Tongue (tissue), 3 donors: ENCODE data around the gene RHPN2. TPM values are rescaled to one million over a fixed set of nuclear protein-coding genes. Genes with fewer than 3 reads are reported as not detected.
"Not testable (repeated sequence)": the region's sequence is repeated elsewhere in the genome, so short reads cannot be mapped to it uniquely, and the experiment has no call there.

Source experiments
- DNase-seq: peaks from one replicate; pipeline ENCODE4 v3.0.0-alpha.2; 2015
- small RNA-seq: library from RNA; depleted of rRNA; stranded (forward); fragments of <200 nt; gene quantifications from one replicate; pipeline ENCODE3, GENCODE V24; 2014; ENCODE audit warnings: low replicate concordance
- total RNA-seq: library from RNA; depleted of rRNA; stranded (reverse); fragments of >200 nt; gene quantifications from one replicate; pipeline ENCODE4 v1.2.3, GENCODE V29; 2014

The RHPN2 gene
- total RNA-seq, 1 donor from 2014 or later = 4.1 TPM

DNA sequence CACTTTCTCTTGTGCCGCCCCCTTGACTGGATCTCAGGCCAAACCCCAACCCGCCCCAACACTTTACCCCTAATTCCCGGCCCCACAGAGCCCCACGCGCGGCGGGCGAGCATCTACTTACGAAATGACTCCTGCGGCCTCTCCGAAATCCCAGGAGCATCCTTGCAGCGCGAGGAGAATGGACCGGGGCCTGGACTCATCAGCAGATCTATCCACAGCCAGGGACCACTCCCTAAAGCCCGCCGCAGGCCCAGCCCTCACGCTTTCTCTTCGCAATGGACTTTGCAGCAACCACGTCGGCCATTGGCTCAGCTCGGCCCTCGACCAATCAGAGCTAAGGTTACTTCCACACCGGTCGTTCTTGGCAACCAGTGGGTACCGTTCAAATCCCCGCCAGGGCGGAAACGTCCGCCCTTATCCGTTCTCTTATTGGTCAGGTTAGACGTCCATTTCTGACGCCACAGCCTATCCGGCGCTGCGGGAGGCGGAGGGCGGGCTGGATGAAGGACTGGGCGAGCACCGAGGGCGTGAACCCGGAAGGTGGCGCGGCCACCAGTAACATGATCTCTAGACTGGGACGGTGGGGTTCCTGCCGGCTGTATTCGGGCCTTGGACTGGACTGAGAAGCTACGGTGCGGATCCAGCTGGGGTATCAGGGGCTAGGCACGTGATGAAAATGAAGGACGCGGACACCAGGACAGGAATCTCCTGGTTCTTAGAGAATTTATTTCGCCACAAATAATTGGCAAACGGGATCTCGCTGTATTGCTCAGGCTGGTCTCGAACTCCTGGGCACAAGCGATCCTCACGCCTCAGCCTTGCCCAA, 92.8 kb downstream of the RHPN2 start, which contains the start of the genes CEP89 and FAAP24:
Gene CEP89 (minus strand): TSS at position 244 of the 826 bp plus-strand sequence. CDS start 84 bp downstream, at position 160.
Gene FAAP24 (plus strand): TSS at position 528 of the 826 bp plus-strand sequence. CDS start 955 bp downstream, outside the sequence.
- DNase-seq = peak; percentile 99

- DNase-seq = no peak
These were observed 93.6 kb downstream of the RHPN2 start for GRCh38 chr19:32971012-32971595.

- DNase-seq = no peak
These were observed 95.1 kb downstream of the RHPN2 start for GRCh38 chr19:32969549-32969948.

DNA sequence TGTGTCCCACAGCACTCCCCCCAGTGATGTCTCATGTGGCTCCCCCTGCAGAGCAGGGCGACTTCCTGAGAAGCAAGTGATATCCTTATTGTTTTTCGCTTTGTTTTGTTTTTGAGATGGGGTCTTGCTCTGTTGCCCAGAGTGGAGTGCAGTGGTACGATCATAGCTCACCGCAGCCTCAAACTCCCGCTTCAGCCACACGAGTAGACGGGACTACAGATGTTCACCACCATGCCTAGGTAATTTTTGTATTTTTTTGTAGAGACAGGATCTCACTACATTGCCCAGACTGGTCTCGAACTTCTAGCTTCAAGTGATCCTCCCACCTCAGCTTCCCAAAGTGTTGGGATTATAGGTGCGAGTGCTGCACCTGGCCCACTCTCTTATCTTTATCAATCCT, 97.9 kb downstream of the RHPN2 start:
- DNase-seq = no peak

GRCh38 chr19:32945260-32945659, 119.4 kb downstream of the RHPN2 start:
- no peak for DNase-seq

DNA sequence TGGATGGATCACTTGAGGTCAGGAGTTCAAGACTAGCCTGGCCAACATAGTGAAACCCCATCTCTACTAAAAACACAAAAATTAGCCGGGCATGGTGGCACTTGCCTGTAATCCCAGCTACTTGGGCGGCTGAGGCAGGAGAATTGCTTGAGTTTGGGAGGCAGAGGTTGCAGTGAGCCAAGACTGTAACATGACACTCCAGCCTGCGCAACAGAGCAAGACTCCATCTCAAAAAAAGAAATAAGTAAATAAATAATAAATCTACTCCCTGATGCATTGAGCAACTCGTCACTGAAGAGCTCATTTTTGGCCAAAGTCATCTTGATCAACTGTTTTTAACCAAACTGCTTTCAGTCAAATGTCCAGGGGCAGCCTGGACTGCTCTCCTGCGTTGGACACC, 123.4 kb downstream of the RHPN2 start:
- not testable (repeated sequence) for DNase-seq

GRCh38 chr19:32936065-32936464, 128.6 kb downstream of the RHPN2 start:
- no peak for DNase-seq

- DNase-seq = no peak
These were observed 129.1 kb downstream of the RHPN2 start for GRCh38 chr19:32935629-32936028.

DNA sequence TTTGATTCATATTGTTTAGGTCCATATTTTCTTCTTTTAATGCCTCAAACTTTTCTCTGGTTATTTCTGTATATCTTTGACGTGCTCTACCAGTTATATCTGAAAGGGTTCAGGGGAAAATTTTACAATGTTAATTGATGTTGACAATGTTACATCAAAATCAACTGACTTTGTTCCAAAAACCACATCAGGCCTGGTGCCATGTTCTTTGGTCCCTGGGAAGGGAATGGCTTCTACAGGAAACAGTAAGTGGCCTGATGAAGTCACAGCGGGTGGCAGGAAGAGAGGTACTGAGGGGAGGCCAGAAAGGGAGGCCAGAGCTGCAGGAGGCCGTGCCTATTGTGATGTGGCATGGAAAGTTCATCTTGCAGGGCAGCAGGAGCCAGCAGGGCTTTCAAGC, 131.1 kb downstream of the RHPN2 start:
- no peak for DNase-seq

GRCh38 chr19:32930567-32930966, 134.1 kb downstream of the RHPN2 start:
- DNase-seq = no peak

GRCh38 chr19:32928806-32929205, 135.9 kb downstream of the RHPN2 start:
- DNase-seq = no peak

Small RNA genes within 50 kb of the gene (small RNA-seq; reads per million reads assigned to genes)
- not detected for gene AC008521.1
- gene AC008521.2 = not detected

Other genes with a start within 250 kb of the RHPN2 start
- not detected for gene SLC7A9, start 195.1 kb downstream of the RHPN2 start, total RNA-seq
- gene CEP89, start 92.9 kb downstream of the RHPN2 start, total RNA-seq = 15.4 TPM
- 0.41 TPM for gene FAAP24, start 92.6 kb downstream of the RHPN2 start, total RNA-seq
- 8.8 TPM for gene GPATCH1, start 16.3 kb upstream of the RHPN2 start, total RNA-seq
- not detected for gene WDR88, start 67.2 kb upstream of the RHPN2 start, total RNA-seq
- gene LRP3, start 129.4 kb upstream of the RHPN2 start, total RNA-seq = 24.4 TPM
- 3.1 TPM for gene SLC7A10, start 161.0 kb upstream of the RHPN2 start, total RNA-seq
- 14.6 TPM for gene CEBPA, start 237.6 kb upstream of the RHPN2 start, total RNA-seq